8988T (cell line): ENCODE data around the gene ATG14.
"Not testable (repeated sequence)": the region's sequence is repeated elsewhere in the genome, so short reads cannot be mapped to it uniquely, and the experiment has no call there.

ENCODE experiments used
- DNase-seq: peaks from one replicate; pipeline ENCODE4 v3.0.0; 2011

Gene ATG14

DNA sequence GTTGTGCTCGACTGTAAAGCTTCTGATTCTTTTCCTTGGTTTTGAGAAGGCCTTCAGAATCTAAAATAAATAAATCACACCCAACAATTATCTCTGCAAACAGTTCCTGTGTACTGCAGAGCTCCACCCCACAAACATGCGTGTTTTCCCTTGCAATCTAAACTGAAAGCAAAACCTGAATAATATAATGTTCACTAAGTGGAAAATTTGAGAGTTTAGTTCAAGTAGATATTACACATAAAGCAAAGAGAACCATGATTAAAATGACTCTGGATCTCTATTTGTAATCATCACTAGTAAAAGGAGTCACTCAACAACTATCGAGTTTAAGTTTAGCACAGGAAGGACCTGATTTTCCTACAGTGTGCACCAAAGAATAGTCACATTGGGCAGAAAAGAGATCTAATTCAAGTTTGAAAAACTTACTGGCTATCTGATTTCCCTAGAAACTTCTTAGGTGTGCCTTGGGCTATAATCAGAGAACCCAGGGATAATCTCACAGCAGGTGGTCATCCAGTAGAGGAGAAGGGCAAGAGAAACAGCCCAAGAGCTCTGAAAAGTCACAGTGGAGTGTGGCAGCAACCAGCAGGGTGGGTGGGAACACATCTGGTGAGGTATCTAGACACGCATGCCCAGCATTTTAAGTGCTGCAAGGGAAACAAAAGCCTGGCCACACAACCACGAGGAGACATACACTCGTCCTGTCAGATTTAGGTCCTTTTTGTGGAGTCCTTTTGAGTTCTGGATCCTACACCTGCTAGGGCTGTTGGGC lies 25.4 kb downstream of the ATG14 start:
- DNase-seq = no peak

DNA sequence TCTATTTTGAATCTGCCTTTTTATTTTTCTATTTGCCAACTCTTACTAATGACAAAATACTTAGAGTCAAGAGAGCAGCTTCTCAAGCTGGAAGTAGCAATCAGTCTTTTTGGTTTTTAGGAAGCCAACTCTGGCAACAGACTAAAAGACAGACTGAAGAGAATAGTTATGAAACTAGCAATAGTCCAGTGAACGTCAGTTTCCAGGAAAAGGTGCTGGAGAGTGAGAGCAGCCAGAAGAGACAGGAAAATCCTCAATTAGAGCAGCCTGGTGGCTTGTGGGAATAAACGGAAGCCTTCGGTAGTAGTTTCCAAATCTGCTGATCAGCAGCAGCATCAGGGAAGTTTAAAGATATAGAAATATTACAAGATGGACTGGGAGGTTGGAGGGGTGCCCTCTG lies 27.1 kb downstream of the ATG14 start:
- no peak for DNase-seq

DNA sequence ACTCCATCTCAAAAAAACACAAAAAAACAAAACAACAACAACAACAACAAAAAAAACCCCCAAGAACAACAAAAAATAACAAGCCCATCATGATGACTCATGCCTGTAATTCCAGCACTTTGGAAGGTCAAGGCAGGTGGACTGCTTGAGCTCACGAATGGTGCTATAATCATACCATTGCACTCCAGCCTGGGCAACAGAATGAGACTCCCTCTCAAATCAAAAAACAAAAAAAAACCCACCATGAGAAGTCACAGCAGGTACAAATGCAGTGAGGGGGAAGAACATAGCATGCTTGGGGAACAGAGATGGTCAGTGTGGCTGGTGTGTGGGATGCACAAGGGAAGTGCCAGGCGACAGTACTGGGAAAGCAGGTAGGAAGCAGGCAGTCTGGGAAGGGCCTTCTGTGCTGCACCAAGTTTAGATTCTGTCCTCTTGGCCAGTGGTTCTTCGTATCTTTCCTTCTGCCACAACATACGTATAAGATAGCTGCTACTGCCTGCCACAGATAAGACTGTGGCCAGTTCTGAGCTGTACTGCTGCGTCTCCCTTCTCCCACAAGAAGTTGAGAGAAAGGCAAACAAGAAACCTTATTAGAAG lies 28.0 kb downstream of the ATG14 start:
- no peak for DNase-seq

DNA sequence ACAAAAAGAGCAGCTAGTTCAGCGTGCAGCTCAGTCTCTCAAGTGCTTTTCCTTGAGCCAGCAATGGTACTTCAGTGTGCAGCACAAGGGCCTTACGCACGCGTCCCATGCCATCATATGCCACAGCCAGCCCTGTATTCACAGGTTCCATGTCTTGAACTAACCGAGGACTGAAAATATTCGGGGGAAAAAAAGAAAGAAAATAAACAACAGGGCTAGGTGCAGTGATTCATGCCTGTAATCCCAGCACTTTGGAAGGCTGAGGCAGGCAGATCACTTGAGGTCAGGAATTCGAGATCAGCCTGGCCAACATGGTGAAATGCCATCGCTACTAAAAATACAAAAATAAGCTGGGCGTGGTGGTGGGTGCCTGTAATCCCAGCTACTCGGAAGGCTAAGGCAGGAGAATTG lies 28.6 kb downstream of the ATG14 start:
- DNase-seq = not testable (repeated sequence)

DNA sequence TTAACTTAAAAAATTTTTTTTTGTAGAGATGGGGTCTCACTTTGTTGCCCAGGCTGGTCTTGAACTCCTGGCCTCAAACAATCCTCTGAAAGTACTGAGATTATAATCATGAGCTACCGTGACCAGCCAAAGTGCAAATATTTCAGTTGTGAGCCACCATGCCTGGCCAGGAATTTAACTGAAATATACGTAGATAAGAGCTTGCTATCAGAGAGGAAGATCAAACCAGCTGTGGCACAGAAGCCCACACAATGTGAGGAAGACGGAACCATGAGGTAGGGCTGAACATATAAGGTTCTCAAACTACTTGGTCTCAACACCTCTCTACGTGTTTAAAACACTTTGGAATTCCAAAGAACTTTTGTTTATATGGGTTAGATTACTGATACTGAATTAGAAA lies 29.1 kb downstream of the ATG14 start:
- no peak for DNase-seq

DNA sequence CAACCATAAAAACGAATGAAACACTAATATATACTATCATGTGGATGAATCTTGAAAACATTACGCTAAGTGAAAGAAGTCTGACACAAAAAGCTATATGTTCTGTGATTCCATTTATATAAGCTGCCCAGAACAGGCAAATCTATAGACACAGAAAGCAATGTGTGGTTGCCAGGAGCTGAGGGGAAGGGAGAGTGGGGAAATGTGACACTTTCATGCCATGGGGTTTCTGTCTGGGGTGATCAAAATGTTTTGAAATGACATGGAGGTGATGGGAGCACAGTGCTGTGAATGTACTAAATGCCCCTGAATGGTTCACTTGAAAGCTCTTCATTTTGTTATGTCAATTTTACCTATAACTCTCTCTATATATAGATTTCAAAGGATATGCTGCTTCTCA lies 30.1 kb downstream of the ATG14 start:
- no peak for DNase-seq

DNA sequence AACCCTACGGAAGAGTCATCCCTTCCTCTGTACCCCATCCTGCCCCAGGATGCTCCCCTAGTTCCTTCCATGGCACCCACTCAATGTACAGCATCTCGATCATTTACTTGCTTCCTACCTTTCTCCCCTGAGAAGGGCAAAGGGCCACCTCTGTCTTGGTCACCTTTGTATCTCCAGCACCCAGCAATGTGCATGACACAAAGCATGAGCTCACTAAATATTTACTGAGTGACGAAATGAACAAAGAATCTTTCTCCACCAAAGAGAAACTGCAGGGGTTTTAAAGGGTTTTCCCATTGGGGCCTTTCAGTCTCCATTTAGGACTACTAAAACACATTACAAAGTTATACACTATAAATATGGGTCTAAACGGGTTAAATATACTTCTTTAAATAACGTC lies 30.6 kb downstream of the ATG14 start:
- no peak for DNase-seq

DNA sequence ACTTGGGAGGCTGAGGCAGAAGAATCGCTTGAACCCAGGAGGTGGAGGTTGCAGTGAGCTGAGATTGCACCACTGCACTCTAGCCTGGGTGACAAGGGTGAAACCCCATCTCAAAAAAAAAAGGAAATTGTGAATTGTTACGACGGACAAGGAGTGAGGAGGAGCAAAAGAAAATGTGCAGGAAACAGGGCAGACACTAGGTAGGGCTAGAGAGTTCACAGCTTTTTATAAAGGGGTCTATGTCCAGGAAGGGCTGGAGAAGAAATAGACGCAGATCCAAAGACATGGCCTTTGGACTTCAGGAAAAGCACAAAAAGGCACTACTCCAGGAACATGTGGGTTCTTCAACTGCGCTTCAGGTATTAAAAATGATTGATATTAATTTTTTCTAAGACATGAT lies 34.4 kb downstream of the ATG14 start:
- no peak for DNase-seq

DNA sequence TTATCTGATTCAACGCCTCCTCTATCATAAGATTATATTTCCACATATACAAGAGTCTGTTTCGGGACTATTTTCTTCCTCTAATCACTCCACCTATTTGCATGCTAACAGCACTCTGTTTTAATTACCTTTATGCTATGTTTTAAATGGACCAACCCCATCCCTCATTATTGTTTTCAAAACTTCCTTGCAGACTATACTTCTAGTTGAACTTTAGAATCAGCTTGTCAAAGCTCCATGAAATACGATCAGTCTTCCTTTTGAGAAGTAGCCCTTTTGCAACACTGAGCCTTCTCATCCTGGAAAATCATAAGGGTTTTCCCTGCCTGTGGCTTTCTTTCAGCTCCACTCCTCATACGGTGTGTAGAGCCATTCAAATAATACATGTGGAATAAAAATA lies 36.9 kb downstream of the ATG14 start:
- DNase-seq = no peak

DNA sequence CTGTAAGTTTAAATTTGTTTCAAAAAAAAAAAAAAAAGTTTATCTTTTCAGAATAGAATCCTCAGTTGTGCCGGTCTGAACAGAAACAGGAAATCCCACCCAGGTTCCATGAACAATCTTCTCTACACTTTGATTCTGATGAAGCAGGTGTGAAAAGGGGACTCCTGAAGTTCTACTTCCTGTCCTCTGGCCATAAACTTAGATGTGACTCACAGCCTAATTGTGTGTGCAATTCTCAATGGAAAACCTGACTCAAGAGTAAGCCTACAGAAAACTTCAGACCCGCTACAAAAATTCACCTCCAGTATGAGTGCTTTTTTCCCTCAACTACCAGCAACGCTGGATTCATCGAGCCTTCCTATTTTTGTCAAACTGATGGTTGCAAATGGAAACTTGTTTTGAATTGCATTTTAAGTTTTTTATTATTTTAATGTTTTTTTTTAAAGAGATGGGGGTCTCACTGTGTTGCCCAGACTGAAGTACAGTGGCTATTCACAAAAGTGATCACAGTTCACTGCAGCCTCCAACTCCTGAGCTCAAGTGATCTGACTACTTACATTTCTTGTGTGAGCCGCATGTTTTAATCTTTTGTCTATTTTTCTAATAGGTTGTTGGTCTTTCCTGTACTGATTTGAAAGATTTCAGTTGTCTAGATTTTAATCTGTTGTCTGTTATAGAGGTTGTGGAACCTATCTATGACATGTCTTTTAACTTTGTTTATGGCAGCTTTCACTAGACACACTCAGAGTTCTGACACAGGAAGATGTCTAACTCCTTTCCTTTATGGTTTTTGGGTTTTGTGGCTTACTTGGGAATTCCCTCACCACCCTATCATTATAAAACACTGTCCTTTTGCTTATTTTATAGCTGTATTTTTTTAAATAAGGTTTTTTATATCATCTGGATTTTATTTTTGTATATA lies 37.6 kb downstream of the ATG14 start:
- no peak for DNase-seq

DNA sequence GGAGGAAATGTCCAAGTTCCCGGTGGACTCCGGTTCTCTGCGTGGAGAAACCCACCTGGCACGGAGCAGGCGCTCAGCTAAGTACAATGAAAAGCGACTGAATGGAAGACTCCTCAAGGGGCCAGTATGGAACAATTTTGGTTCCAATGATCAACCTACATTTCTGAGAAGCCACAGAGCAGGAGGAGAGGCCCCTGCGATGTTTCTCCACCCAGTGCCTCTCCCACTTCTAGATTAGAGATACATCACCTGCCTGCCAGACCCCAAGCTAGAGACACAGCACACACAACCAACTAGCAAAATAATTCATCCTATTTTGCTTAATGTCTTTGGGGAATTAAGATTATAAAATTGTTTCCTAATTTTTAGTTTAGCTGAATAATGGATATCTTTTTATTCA lies 38.8 kb downstream of the ATG14 start:
- no peak for DNase-seq

DNA sequence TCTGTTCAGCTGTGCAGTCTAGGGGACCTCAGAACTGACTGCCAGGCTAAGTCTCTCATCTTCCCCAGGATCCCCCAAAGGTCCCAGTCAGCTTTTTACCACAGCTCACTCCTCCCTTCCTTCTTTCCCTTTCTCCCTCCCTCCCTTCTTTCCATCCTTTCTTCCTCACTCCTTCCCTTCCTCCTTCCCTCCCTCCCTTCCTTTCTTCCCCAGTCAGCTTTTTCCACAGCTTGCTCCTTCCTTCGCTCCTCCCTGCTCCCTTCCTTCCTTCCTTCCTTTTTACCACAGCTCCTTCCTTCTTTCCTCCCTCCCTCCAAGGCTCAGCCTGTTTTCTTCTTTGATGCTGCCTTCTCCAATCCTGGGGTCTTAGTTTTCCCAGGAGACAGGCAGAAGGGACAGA lies 39.2 kb downstream of the ATG14 start:
- DNase-seq = no peak

DNA sequence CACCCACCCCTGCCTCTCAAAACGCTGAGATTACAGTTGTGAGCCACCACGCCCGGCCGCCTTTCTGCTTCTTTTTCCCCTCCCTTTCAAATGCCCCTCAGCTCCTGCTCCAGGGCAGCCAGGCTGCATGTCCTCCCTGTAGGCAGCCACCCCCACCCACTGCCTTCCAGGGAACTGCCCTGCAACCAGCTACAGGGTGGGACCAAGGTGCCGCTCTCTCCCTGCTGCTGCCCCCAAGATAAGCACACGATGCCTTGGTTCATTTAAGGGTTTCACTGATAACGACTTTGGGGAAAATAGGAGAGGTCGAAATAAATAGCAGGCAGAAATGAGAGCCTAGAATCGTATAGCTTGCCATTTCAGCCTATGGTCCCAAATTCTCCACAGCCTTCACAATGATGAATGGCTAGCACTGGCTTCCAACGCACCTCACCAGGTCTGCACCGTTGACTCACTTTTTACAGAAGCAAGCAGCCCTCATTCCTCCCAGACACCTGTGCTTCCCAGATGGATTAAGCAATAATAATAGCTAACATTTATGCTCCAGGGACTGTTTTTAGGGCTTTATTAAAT lies 40.7 kb downstream of the ATG14 start:
- no peak for DNase-seq

DNA sequence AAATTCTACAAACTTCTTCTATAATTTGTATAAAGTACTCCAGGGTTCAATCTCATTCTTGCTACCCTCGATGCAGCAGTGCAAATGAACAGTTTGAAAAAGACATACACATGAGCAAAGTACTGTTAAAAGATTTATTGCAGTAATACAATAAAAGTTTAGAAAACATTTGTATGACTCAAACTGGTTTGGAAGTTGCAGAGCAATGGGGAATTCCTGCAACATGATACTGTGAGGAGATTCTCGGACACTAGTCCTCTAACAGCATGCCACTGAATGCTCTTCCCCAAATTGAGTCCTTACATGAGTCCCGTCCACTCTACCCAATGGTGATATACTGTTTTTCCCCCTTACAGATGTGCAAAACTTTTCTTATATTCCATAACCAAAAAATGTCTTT lies 45.4 kb downstream of the ATG14 start:
- DNase-seq = no peak

DNA sequence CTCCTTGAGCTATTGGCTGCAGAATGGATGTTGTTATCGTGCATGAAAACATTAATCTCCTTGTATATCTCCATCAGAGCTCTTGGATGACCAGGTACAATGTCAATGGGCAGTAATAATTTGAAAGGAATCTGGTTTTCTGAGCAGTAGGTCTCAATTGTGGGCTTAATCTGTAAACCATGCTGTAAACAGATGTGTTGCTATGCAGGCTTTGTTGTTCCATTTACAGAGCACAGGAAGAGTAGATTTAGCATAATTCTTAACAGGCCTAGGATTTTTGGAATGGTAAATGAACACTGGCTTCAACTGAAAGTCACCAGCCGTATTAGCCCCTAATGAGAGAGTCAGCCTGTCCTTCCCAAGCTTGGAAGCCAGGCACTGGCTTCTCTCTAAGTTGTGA lies 50.4 kb downstream of the ATG14 start:
- no peak for DNase-seq

DNA sequence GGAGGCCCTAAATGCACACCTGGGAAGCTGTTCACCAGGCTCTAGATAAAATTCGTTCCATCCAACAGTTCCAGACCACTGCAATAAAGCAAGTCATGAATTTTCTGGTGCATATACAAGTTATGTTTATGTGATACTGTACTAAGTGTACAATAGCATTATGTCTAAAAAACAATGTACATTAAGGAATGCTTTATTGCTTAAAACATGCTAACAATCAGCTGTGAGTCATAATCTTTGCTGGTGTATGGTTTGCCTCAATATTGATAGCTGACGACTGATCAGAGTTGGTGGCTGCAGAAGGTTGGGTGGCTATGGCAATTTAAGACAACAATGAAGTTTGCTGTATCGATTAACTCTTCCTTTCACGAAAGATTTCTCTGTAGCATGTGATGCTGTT lies 52.3 kb downstream of the ATG14 start:
- DNase-seq = no peak

DNA sequence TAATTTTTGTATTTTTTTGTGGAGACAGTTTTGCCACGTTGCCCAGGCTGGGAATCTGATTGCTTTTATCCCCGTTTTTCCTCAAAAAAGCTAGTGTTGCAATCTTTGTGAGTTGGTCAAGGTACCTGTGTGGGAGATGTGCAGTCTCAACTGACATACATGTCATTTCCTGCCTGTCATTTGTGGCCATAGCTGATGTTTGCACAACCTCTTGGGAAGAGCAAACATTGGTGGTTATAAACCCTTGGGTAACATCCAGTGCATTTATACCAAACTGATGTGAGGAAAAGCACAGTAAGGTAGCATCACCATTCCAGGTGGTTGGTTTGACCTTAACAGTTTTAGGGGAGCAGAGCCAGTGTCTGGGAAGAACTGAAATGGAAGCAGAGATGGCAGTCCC lies 54.7 kb downstream of the ATG14 start:
- DNase-seq = no peak

DNA sequence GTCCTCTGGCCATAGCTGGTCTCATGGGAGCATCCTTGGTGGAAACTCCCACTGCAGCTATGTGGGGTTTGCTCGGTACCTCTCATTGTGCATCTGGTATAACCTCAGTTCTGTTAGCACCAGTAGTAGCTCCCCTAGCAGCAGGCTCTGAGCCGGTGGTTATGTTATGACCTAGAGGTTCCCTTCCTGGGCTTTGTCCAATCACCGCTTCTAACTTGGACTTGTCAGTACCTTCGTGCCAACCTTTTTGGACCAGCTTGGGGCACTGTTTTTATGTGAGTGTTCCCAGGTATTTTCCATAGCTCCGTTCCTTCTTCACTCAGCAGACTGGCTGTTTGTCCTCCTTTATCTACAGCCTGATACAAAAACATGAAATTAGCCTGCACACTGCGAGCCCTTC lies 55.7 kb downstream of the ATG14 start:
- DNase-seq = no peak

DNA sequence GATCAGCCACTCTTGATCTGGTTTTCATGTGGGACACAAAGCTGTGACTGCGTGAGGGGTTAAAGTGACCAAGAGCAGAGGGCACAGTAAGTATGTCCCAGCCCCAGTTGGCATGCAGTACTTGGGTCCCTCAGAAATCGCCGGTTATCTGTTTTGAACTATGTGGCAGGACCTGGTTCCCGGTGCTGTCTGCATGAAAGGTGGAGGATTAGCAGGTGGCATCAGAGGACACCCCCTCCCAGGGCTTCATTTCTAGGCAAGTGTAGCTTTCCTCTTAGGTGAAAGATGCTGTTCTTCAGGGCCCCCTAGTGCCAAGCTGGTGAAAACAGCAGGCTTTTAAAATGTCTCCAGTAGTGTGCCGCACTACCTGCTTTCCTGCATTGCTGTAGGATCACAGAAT lies 57.1 kb downstream of the ATG14 start:
- DNase-seq = peak; percentile 56

DNA sequence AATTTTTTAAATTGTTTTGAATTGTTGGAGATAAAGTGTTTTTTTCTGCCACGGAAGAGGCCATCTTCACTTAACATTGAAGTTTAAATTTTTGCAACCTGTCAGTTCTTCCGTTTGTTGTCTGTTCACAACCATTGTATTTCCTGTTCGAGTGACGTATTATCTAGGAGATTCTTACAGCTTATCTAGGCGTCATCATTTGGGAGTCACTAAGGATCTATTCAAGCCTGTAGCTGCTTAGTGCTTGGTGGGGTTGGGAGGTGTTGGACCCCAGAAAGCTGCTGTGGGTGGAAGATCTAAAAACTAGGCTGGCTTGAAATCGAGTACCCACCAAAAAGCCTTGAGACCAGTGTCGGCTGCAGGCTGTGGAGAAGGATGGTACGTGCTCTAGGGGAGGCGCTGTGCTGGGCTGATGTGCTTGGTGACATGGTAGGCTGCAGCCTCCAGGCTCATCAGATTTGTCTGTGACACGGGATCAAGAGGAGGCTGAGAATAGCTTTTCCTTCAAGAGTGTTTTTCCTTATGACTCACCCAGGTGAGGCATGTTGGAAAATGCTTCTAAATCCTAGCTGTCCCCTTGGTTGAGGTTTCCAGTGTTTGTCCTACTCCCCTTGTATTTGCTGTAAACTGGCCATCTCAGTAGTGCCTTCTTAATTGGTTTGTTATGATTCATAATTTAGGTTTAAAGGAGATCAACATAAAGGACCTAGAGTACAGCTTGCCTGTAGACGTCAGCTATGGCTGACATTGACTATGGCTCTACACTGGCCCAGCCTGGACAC lies 57.8 kb downstream of the ATG14 start:
- no peak for DNase-seq

DNA sequence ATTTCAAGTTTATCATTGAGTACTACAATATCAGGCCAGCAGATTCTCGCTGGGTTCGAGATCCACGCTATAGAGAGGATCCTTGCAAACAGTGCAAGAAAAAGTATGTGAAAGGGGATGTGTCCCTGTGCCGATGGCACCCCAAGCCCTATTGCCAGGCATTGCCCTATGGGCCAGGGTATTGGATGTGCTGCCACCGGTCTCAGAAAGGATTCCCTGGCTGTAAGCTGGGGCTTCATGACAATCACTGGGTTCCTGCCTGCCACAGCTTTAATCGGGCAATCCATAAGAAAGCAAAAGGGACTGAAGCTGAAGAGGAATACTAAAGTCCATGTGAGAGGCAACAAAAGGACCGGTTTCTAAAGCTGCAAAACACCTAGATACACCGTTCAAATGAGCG lies 59.4 kb downstream of the ATG14 start:
- no peak for DNase-seq

DNA sequence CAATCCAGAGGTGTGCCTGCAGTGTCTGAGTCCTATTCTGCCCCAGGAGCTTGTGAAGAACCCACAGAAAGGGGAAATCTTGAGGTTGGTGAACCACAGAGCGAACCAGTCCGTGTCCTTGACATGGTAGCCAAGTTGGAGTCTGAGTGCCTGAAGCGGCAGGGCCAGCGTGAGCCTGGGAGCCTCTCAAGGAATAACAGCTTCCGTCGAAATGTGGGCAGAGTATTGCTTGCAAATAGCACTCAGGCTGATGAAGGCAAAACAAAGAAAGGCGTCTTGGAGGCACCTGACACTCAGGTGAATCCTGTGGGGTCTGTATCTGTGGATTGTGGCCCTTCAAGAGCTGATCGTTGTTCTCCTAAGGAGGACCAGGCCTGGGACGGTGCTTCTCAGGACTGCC lies 60.5 kb downstream of the ATG14 start:
- no peak for DNase-seq

DNA sequence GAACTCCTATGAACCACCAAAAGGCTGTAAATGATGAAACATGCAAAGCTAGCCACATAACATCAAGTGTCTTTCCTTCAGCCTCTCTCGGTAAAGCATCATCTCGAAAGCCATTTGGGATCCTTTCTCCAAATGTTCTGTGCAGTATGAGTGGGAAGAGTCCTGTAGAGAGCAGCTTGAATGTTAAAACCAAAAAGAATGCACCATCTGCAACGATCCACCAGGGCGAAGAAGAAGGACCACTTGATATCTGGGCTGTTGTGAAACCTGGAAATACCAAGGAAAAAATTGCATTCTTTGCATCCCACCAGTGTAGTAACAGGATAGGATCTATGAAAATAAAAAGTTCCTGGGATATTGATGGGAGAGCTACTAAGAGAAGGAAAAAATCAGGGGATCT lies 61.2 kb downstream of the ATG14 start:
- DNase-seq = no peak
